Neural crest cell (in vitro differentiated cells): Measurements from ENCODE around the gene CRYGC. TPM values are rescaled to one million over a fixed set of nuclear protein-coding genes. Genes with fewer than 3 reads are reported as not detected.

Experiments used
- DNase-seq: peaks from one replicate; pipeline ENCODE4 v3.0.0; 2021; ENCODE audit warnings: low read depth, mixed read lengths, low spot score
- H3K27ac Mint-ChIP-seq: one replicate; pipeline ENCODE4 v1.8.0; 2021; ENCODE audit warnings: mild to moderate bottlenecking, mixed read lengths; ENCODE audit not compliant: unreplicated experiment
- H3K27me3 Mint-ChIP-seq: 2 replicates; pipeline ENCODE4 v1.8.0; 2021; ENCODE audit warnings: low read depth, mild to moderate bottlenecking, mixed read lengths
- H3K36me3 Mint-ChIP-seq: 2 replicates; pipeline ENCODE4 v1.8.0; 2021; ENCODE audit warnings: low read depth, mild to moderate bottlenecking, mixed read lengths
- H3K4me1 Mint-ChIP-seq: 2 replicates; pipeline ENCODE4 v1.8.0; 2021; ENCODE audit warnings: mixed read lengths
- H3K4me3 Mint-ChIP-seq: one replicate; pipeline ENCODE4 v1.8.0; 2021; ENCODE audit warnings: mild to moderate bottlenecking, mixed read lengths
- H3K9me3 Mint-ChIP-seq: 2 replicates; pipeline ENCODE4 v1.8.0; 2021; ENCODE audit warnings: mixed read lengths
- total RNA-seq: library from RNA; stranded (reverse); gene quantifications from 2 replicates; pipeline ENCODE4 v1.2.1, GENCODE V29; 2021
- TF ChIP-seq, protein P1 (sequence below): fragments of 200-600 bp; sonication (generic); conservative IDR thresholded peaks from 2 replicates; pipeline ENCODE4 v1.5.0; 2021; ENCODE audit warnings: antibody characterized with exemption, mild to moderate bottlenecking

Gene CRYGC
- total RNA-seq, 1 donor from 2014 or later, result not detected

DNA sequence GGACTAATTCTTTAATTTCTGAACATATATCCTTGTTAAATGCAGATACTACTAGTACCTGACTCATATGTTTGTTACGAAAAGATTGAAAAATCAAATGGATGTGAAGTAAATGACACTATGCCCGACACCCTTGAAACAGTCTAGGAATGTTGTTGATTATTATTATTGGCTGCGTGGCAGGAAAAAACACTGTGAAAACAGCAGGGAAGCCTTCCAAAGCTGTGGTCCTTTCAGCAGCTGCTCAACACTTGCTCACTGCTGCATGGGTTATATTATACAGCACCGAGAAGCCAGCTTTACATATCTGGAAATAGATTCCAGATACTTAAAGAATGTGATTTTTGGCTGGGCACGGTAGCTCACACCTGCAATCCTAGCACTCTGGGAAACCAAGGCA lies 31.8 kb downstream of the CRYGC start:
- Mint-ChIP-seq H3K4me3 (no peak overlapping the region), H3K27ac (no peak overlapping the region), H3K9me3 (no peaks in the 10 kb centered on the region), H3K36me3 (no peaks in the 10 kb centered on the region), H3K4me1 (peaks cover 8% of the 10 kb centered on the region), H3K27me3 (no peaks in the 10 kb centered on the region)
- TF ChIP-seq, protein P1, sequence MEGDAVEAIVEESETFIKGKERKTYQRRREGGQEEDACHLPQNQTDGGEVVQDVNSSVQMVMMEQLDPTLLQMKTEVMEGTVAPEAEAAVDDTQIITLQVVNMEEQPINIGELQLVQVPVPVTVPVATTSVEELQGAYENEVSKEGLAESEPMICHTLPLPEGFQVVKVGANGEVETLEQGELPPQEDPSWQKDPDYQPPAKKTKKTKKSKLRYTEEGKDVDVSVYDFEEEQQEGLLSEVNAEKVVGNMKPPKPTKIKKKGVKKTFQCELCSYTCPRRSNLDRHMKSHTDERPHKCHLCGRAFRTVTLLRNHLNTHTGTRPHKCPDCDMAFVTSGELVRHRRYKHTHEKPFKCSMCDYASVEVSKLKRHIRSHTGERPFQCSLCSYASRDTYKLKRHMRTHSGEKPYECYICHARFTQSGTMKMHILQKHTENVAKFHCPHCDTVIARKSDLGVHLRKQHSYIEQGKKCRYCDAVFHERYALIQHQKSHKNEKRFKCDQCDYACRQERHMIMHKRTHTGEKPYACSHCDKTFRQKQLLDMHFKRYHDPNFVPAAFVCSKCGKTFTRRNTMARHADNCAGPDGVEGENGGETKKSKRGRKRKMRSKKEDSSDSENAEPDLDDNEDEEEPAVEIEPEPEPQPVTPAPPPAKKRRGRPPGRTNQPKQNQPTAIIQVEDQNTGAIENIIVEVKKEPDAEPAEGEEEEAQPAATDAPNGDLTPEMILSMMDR, result no peak
- DNase-seq, result no peak

DNA sequence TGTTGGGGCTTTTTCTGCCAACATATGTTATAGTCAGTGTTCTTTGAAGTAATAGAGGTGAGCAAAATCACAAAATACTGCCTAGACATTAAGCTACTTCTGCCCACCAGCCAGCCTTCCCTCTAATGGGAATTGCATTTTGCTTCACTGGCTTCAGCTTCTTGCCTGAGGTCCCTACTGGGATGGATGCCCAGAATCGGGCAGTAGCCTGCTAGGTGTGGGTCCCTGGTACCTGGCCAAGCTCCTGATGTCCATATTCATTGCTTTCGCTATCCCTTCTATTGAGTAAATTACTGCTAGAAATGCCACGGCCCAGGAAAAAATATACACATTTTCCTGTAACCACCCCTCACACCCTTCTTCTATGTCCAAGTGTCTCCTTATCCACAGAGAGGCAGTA lies 32.3 kb downstream of the CRYGC start:
- Mint-ChIP-seq H3K36me3 (no peaks in the 10 kb centered on the region), H3K27me3 (no peaks in the 10 kb centered on the region), H3K9me3 (no peaks in the 10 kb centered on the region), H3K27ac (no peak overlapping the region), H3K4me3 (no peak overlapping the region), H3K4me1 (peaks cover 6% of the 10 kb centered on the region)
- no peak for DNase-seq
- TF ChIP-seq, protein P1, result no peak

DNA sequence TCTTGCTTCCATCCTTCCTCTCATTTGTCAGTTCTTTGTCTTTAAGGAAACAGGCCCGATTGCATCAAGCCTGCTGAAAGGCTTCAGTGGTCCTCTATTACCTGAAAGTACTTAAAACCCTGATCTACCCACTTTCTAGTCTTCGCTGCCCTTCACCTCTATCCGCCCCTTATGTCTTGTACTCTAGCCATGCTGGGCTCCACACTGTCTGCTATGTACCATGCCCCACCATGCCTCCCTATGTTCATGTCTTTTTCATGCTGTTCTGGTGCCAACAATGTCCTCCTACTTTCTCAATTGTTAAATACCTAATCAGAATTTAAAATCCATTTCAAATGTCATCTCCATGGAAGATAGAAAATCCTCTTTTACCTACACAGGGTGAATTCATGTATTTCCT lies 33.5 kb downstream of the CRYGC start:
- Mint-ChIP-seq H3K4me1 (no peaks in the 10 kb centered on the region), H3K9me3 (no peaks in the 10 kb centered on the region), H3K27me3 (no peaks in the 10 kb centered on the region), H3K4me3 (no peak overlapping the region), H3K27ac (no peak overlapping the region), H3K36me3 (no peaks in the 10 kb centered on the region)
- TF ChIP-seq, protein P1, result no peak
- DNase-seq, result no peak

DNA sequence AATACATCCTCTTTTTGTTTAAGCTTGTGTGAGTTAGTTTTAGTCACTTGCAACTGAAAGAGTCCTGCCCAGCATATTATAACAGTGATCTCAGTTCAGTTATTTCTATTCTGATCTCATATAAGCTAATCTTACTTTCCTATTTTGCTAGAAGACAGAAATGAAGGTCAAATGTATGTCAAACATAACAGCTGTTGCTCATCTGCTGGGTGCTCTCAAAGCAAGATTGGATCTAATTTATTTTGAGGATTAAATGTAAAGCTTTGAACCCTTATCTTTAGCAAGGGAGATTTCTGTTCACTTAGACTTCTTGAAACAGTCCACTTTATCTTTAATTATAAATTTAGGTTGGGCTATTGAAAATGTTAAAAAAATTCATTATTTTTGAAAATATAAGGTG lies 36.5 kb downstream of the CRYGC start:
- Mint-ChIP-seq H3K4me3 (no peak overlapping the region), H3K4me1 (no peaks in the 10 kb centered on the region), H3K36me3 (no peaks in the 10 kb centered on the region), H3K27ac (no peak overlapping the region), H3K27me3 (no peaks in the 10 kb centered on the region), H3K9me3 (peaks cover 6% of the 10 kb centered on the region)
- TF ChIP-seq, protein P1, result no peak
- no peak for DNase-seq

DNA sequence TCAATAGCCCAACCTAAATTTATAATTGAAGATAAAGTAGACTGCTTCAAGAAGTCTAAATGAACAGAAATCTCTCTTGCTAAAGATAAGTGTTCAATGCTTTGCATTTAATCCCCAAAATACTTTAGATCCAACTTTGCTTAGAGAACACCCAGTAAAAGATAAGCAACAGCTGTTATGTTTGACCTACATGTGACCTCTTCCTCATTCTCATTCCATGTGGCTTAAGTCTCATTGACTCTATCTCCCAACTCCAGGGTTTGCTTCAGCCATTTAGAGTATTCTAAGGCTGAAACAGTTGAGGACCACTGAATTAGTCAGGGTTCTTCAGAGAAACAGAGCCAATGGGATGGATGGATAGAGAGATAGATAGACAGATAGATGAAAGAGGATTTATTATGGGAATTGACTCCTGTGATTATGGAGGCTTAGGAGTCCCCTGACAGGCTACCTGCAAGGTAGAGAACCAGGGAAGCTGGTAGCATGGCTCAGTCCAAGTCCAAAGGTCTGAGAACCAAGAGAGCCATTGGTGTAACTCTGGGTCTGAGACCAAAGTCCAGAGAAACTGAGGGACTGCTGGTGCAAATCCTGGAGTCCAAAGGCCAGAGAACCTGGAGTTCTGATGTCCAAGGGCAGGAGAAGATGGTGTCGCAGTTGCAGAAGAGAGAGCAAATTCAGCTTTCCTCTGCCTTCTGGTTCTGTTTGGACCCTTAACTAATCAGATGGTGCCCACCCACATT lies 37.4 kb downstream of the CRYGC start:
- no peaks in the 10 kb centered on the region for H3K27me3 Mint-ChIP-seq
- H3K4me1 Mint-ChIP-seq, result no peaks in the 10 kb centered on the region
- H3K4me3 Mint-ChIP-seq, result no peak overlapping the region
- DNase-seq, result no peak
- H3K36me3 Mint-ChIP-seq, result no peaks in the 10 kb centered on the region
- H3K9me3 Mint-ChIP-seq, result peaks cover 6% of the 10 kb centered on the region
- TF ChIP-seq, protein P1, result no peak
- H3K27ac Mint-ChIP-seq, result no peak overlapping the region
